Keratinocyte (primary cell): Measurements from ENCODE around the gene SPIRE1. TPM values are rescaled to one million over a fixed set of nuclear protein-coding genes. Genes with fewer than 3 reads are reported as not detected.

ENCODE experiments used
- DNase-seq: peaks from one replicate; pipeline ENCODE4 v3.0.0-alpha.2; 2011; ENCODE audit warnings: low read depth, missing footprints, low spot score
- FAIRE-seq: peaks from 2 replicates; lab custom pipeline; 2011; peaks lifted over from hg19 to GRCh38; lab: Jason Lieb, UNC
- H2AFZ ChIP-seq: 2 replicates; pipeline ENCODE4 v1.6.0; 2012; ENCODE audit warnings: low read length, control low read depth, inconsistent platforms; ENCODE audit not compliant: control insufficient read depth
- H3K27ac ChIP-seq: 2 replicates; pipeline ENCODE4 v1.5.1; 2011; ENCODE audit warnings: low read length; ENCODE audit not compliant: control insufficient read depth, insufficient read depth
- H3K27me3 ChIP-seq: 3 replicates; pipeline ENCODE4 v1.6.0; 2011; ENCODE audit warnings: low read length; ENCODE audit not compliant: control insufficient read depth, insufficient read depth; ENCODE audit errors: extremely low read depth
- H3K36me3 ChIP-seq, 2 experiments: 2 replicates in 1 of 2; 3 replicates in 1 of 2; pipeline ENCODE4 v1.5.1; 2011; ENCODE audit warnings: low read length in 2 of 2, mild to moderate bottlenecking in 1 of 2; ENCODE audit not compliant: control insufficient read depth in 2 of 2, insufficient read depth in 2 of 2; ENCODE audit errors: extremely low read depth in 1 of 2
- H3K4me1 ChIP-seq: 3 replicates; pipeline ENCODE4 v1.5.1; 2011; ENCODE audit warnings: low read length; ENCODE audit not compliant: control insufficient read depth, insufficient read depth; ENCODE audit errors: extremely low read depth
- H3K4me2 ChIP-seq: 3 replicates; pipeline ENCODE4 v1.6.0; 2011; ENCODE audit warnings: low read depth, low read length; ENCODE audit not compliant: control insufficient read depth, insufficient read depth; ENCODE audit errors: extremely low read depth
- H3K4me3 ChIP-seq, 3 experiments: fragments of 200-600 bp in 1 of 3; sonication (generic) in 1 of 3; 2 replicates in 2 of 3; 3 replicates in 1 of 3; pipeline ENCODE4 v1.5.1; 2011 to 2016; ENCODE audit warnings: low read length in 3 of 3, mild to moderate bottlenecking in 3 of 3, control low read depth in 2 of 3, inconsistent platforms in 1 of 3, low read depth in 1 of 3, mixed read lengths in 1 of 3, mixed run types in 1 of 3, moderate library complexity in 1 of 3; ENCODE audit not compliant: control insufficient read depth in 2 of 3, insufficient read depth in 2 of 3; ENCODE audit errors: extremely low read depth in 1 of 3
- H3K79me2 ChIP-seq: 2 replicates; pipeline ENCODE4 v1.6.0; 2012; ENCODE audit warnings: low read length; ENCODE audit not compliant: control insufficient read depth, insufficient read depth
- H3K9ac ChIP-seq: 3 replicates; pipeline ENCODE4 v1.6.0; 2011; ENCODE audit warnings: low read length; ENCODE audit not compliant: control insufficient read depth, insufficient read depth; ENCODE audit errors: extremely low read depth
- H3K9me1 ChIP-seq: 3 replicates; pipeline ENCODE4 v1.6.0; 2011; ENCODE audit warnings: low read length; ENCODE audit not compliant: control insufficient read depth, insufficient read depth; ENCODE audit errors: extremely low read depth
- H3K9me3 ChIP-seq: 2 replicates; pipeline ENCODE4 v1.5.1; 2012; ENCODE audit warnings: low read depth, low read length; ENCODE audit not compliant: control insufficient read depth
- H4K20me1 ChIP-seq: 3 replicates; pipeline ENCODE4 v1.6.0; 2011; ENCODE audit warnings: low read length; ENCODE audit not compliant: control insufficient read depth, insufficient read depth; ENCODE audit errors: extremely low read depth
- CTCF ChIP-seq, 3 experiments: IDR thresholded peaks in 1 of 3; conservative IDR thresholded peaks in 1 of 3; optimal IDR thresholded peaks in 1 of 3; 2 replicates in 2 of 3; 3 replicates in 1 of 3; pipeline versions ENCODE3 to v1.5.1; 2011; ENCODE audit warnings: low read length in 3 of 3, mild to moderate bottlenecking in 3 of 3, moderate library complexity in 2 of 3, control low read depth in 1 of 3, inconsistent platforms in 1 of 3; ENCODE audit not compliant: insufficient read depth in 2 of 3; ENCODE audit errors: extremely low read depth in 1 of 3
- EZH2 ChIP-seq: IDR thresholded peaks from one replicate; pipeline ENCODE4 v1.6.1; 2012; ENCODE audit warnings: inconsistent platforms, mild to moderate bottlenecking, low read length, moderate library complexity
- dilution Hi-C: fragments of 300-500 bp; cut with MboI; formaldehyde crosslinking; loops from one replicate; pipeline ENCODE4 v1.7.0; 2020; ENCODE audit warnings: low sequenced_read_pairs; ENCODE audit not compliant: extremely low pct_ligation_motif_present
- polyA plus RNA-seq, 5 experiments: library from polyadenylated mRNA; depleted of rRNA in 3 of 5; stranded (reverse) in 3 of 5; stranded (forward) in 1 of 5; unstranded in 1 of 5; fragments of >200 nt; gene quantifications; 1 replicate in 1 of 5; 2 replicates in 3 of 5; 3 replicates in 1 of 5; pipeline versions ENCODE4 v1.2.1 to v1.2.3, GENCODE V29; 2011 to 2012; ENCODE audit warnings: missing spikeins in 2 of 5, low read depth in 1 of 5, low replicate concordance in 1 of 5

Gene SPIRE1
- polyA plus RNA-seq, 1 donor (not counting 4 experiments of a cell fraction or from before 2014, with no cell fraction given), result 20.6 TPM

- Histone ChIP-seq H4K20me1 (no peaks in the 10 kb centered on the region), H3K9me3 (no peaks in the 10 kb centered on the region), H3K79me2 (peaks cover 4% of the 10 kb centered on the region), H3K4me2 (peak overlapping the region; percentile 46), H3K36me3 (no peaks in the 10 kb centered on the region), H3K4me1 (peaks cover 38% of the 10 kb centered on the region), H3K9me1 (peaks cover 2% of the 10 kb centered on the region), H3K4me3 (no peak overlapping the region), H3K27ac (peak overlapping the region; percentile 68), H3K27me3 (no peaks in the 10 kb centered on the region), H3K9ac (peak overlapping the region; percentile 19), H2AFZ (no peak overlapping the region)
- TF ChIP-seq CTCF (optimal IDR thresholded peaks at IDR 0.05 in 1 of 3, IDR thresholded peaks at IDR 0.05 in 1 of 3, conservative IDR thresholded peaks at IDR 0.05 in 1 of 3; ENCODE audit: extremely low read depth in 1 of 3, insufficient read depth in 2 of 3, low read length in 3 of 3), result no peak
- TF ChIP-seq EZH2, result no peak
- no peak for DNase-seq
- dilution Hi-C loops, result no loop called here
- FAIRE-seq, result no peak
These were observed 59.6 kb downstream of the SPIRE1 start for GRCh38 chr18:12598181-12598930.

- dilution Hi-C loops, result no loop called here
- Histone ChIP-seq H3K36me3 (no peaks in the 10 kb centered on the region), H4K20me1 (no peaks in the 10 kb centered on the region), H3K9ac (no peak overlapping the region), H3K4me3 (no peak overlapping the region), H3K4me2 (peak overlapping the region; percentile 0), H3K9me1 (peaks cover 2% of the 10 kb centered on the region), H3K79me2 (peaks cover 4% of the 10 kb centered on the region), H3K9me3 (no peaks in the 10 kb centered on the region), H3K27ac (peak overlapping the region; percentile 68), H3K27me3 (no peaks in the 10 kb centered on the region), H2AFZ (no peak overlapping the region), H3K4me1 (peaks cover 38% of the 10 kb centered on the region)
- DNase-seq (peak; percentile 46), FAIRE-seq (no peak)
- no peak for TF ChIP-seq EZH2
- no peak for TF ChIP-seq CTCF (optimal IDR thresholded peaks at IDR 0.05 in 1 of 3, IDR thresholded peaks at IDR 0.05 in 1 of 3, conservative IDR thresholded peaks at IDR 0.05 in 1 of 3; ENCODE audit: extremely low read depth in 1 of 3, insufficient read depth in 2 of 3, low read length in 3 of 3)
These were observed 60.1 kb downstream of the SPIRE1 start for GRCh38 chr18:12597760-12598159.
